Right forelimb (tissue), 1 donor: ENCODE measurements around the gene MAGEA4.
"Not testable (repeated sequence)": the region's sequence is repeated elsewhere in the genome, so short reads cannot be mapped to it uniquely, and the experiment has no call there.

Experiments used
- DNase-seq: peaks from one replicate; pipeline ENCODE4 v3.0.0-alpha.2; 2018

The MAGEA4 gene

GRCh38 chrX:151912780-151913179, at the start of gene MAGEA4:
MAGEA4 (plus strand) TSS chrX:151912889; CDS start chrX:151923665, 10,776 bp downstream.
- DNase-seq: no peak

- DNase-seq: no peak
These were observed 42.1 kb upstream of the MAGEA4 start for GRCh38 chrX:151870602-151871001.

- no peak for DNase-seq
These were observed 41.4 kb upstream of the MAGEA4 start for GRCh38 chrX:151871244-151871643.

GRCh38 chrX:151873096-151873495, 39.6 kb upstream of the MAGEA4 start:
- no peak for DNase-seq

- no peak for DNase-seq
These were observed 37.2 kb upstream of the MAGEA4 start for GRCh38 chrX:151875270-151876026.

GRCh38 chrX:151878574-151878973, 34.1 kb upstream of the MAGEA4 start:
- no peak for DNase-seq

- no peak for DNase-seq
These were observed 32.8 kb upstream of the MAGEA4 start for GRCh38 chrX:151879856-151880255.

GRCh38 chrX:151880895-151881294, 31.8 kb upstream of the MAGEA4 start:
- DNase-seq: no peak

- DNase-seq: no peak
These were observed 23.3 kb upstream of the MAGEA4 start for GRCh38 chrX:151889421-151889820.

GRCh38 chrX:151896734-151897474, 15.8 kb upstream of the MAGEA4 start:
- DNase-seq: no peak

GRCh38 chrX:151899622-151900021, 13.1 kb upstream of the MAGEA4 start:
- no peak for DNase-seq

GRCh38 chrX:151901826-151902225, 10.9 kb upstream of the MAGEA4 start:
- no peak for DNase-seq

- no peak for DNase-seq
These were observed 9.7 kb upstream of the MAGEA4 start for GRCh38 chrX:151902813-151903591.

GRCh38 chrX:151904989-151905388, 7.7 kb upstream of the MAGEA4 start:
- DNase-seq: no peak

- no peak for DNase-seq
These were observed 468 bp upstream of the MAGEA4 start for GRCh38 chrX:151912221-151912620.

GRCh38 chrX:151918736-151919135, 6.0 kb downstream of the MAGEA4 start:
- DNase-seq: not testable (repeated sequence)

- DNase-seq: no peak
These were observed 6.9 kb downstream of the MAGEA4 start for GRCh38 chrX:151919610-151920009.

GRCh38 chrX:151920101-151920500, 7.4 kb downstream of the MAGEA4 start:
- DNase-seq: no peak

GRCh38 chrX:151920530-151920929, 7.8 kb downstream of the MAGEA4 start:
- DNase-seq: no peak

GRCh38 chrX:151921292-151921691, 8.6 kb downstream of the MAGEA4 start:
- DNase-seq: no peak

- DNase-seq: no peak
These were observed 9.2 kb downstream of the MAGEA4 start for GRCh38 chrX:151921866-151922265.

GRCh38 chrX:151922692-151923091, 10.0 kb downstream of the MAGEA4 start:
- no peak for DNase-seq

- no peak for DNase-seq
These were observed 11.0 kb downstream of the MAGEA4 start for GRCh38 chrX:151923648-151924047.

- DNase-seq: no peak
These were observed 16.4 kb downstream of the MAGEA4 start for GRCh38 chrX:151929126-151929525.
